B cell (primary cell): Measurements from ENCODE around the gene KLF12. TPM values are rescaled to one million over a fixed set of nuclear protein-coding genes. Genes with fewer than 3 reads are reported as not detected.

Experiments used
- ATAC-seq: fragments of 200-7000 bp; cut with Tn5 transposase; one replicate; pipeline ENCODE4 v1.10.0; 2021; ENCODE audit warnings: low read depth, mild to moderate bottlenecking, moderate number of reproducible peaks, moderate library complexity
- CTCF ChIA-PET: fragments of 350-600 bp; sonication (Branson Sonifier 250); formaldehyde crosslinking; loops from one replicate; lab custom pipeline; 2021; ENCODE audit warnings: antibody characterized with exemption, inconsistent platforms; lab: Charles Lee
- POLR2A ChIA-PET: fragments of 350-600 bp; sonication (Branson Sonifier 250); formaldehyde crosslinking; loops from one replicate; lab custom pipeline; 2021; ENCODE audit warnings: antibody characterized with exemption; lab: Charles Lee
- DNase-seq: peaks from one replicate; pipeline ENCODE4 v3.0.0; 2013
- H2AFZ ChIP-seq: 2 replicates; pipeline ENCODE4 v1.6.1; 2012; ENCODE audit warnings: mild to moderate bottlenecking, low read depth, low read length; ENCODE audit not compliant: insufficient read depth, poor library complexity, severe bottlenecking
- H3K27ac ChIP-seq, 2 donors: 1 replicate in 1 of 2; 2 replicates in 1 of 2; pipeline ENCODE4 v1.5.1; 2012 to 2013; ENCODE audit warnings: low read length in 2 of 2, mild to moderate bottlenecking in 2 of 2, moderate library complexity in 1 of 2
- H3K27me3 ChIP-seq, 4 experiments: fragments of 200-600 bp in 1 of 4; sonication (generic) in 1 of 4; replicated peaks in 1 of 4; 1 replicate in 2 of 4; 2 replicates in 2 of 4; pipeline versions ENCODE4 v1.6.1 to v1.7.0; 2013 to 2016; ENCODE audit warnings: low read length in 3 of 4, mild to moderate bottlenecking in 2 of 4, mixed read lengths in 1 of 4, moderate library complexity in 1 of 4; ENCODE audit not compliant: insufficient read depth in 4 of 4, control insufficient read depth in 3 of 4; ENCODE audit errors: control extremely low read depth in 1 of 4
- H3K36me3 ChIP-seq, 2 experiments: replicated peaks in 1 of 2; 1 replicate in 1 of 2; 2 replicates in 1 of 2; pipeline versions ENCODE4 v1.6.1 to v1.7.1; 2013; ENCODE audit warnings: low read length in 1 of 2; ENCODE audit not compliant: insufficient read depth in 2 of 2, control insufficient read depth in 1 of 2; ENCODE audit errors: control extremely low read depth in 1 of 2, extremely low read depth in 1 of 2
- H3K4me1 ChIP-seq, 2 donors: fragments of 200-600 bp in 1 of 2; sonication (generic) in 1 of 2; 1 replicate in 1 of 2; 2 replicates in 1 of 2; pipeline versions ENCODE4 v1.5.1 to v1.6.1; 2013 to 2017; ENCODE audit warnings: low read length in 2 of 2; ENCODE audit not compliant: control insufficient read depth in 2 of 2, insufficient read depth in 2 of 2
- H3K4me2 ChIP-seq: replicated peaks from 2 replicates; pipeline ENCODE3; 2012; ENCODE audit warnings: mild to moderate bottlenecking, low read depth, low read length; ENCODE audit not compliant: poor library complexity, severe bottlenecking
- H3K4me3 ChIP-seq, 5 experiments: fragments of 200-600 bp in 1 of 5; sonication (generic) in 1 of 5; 1 replicate in 3 of 5; 2 replicates in 2 of 5; pipeline versions ENCODE4 v1.5.1 to v1.7.0; 2011 to 2016; ENCODE audit warnings: low read length in 4 of 5, mild to moderate bottlenecking in 4 of 5, low read depth in 2 of 5, control low read depth in 1 of 5, moderate library complexity in 1 of 5; ENCODE audit not compliant: insufficient read depth in 1 of 5; ENCODE audit errors: control extremely low read depth in 1 of 5, extremely low read depth in 1 of 5
- H3K79me2 ChIP-seq: fragments of 200-600 bp; sonication (generic); one replicate; pipeline ENCODE4 v1.6.0; 2016; ENCODE audit warnings: low read length; ENCODE audit not compliant: control insufficient read depth, insufficient read depth
- H3K9ac ChIP-seq: fragments of 200-600 bp; sonication (generic); 2 replicates; pipeline ENCODE4 v1.6.1; 2017; ENCODE audit warnings: mild to moderate bottlenecking, low read length, moderate library complexity
- H3K9me3 ChIP-seq, 3 donors: one replicate each; pipeline versions ENCODE4 v1.6.1 to v1.7.1; 2013; ENCODE audit warnings: low read length in 2 of 3; ENCODE audit not compliant: control insufficient read depth in 2 of 3, insufficient read depth in 1 of 3; ENCODE audit errors: control extremely low read depth in 1 of 3
- H4K20me1 ChIP-seq: 2 replicates; pipeline ENCODE4 v1.6.0; 2012; ENCODE audit warnings: mild to moderate bottlenecking, low read length; ENCODE audit not compliant: insufficient read depth, control insufficient read depth, poor library complexity, severe bottlenecking
- H3K27ac Mint-ChIP-seq: one replicate; pipeline ENCODE4 v1.8.0; 2021; ENCODE audit warnings: mixed read lengths
- H3K27me3 Mint-ChIP-seq: one replicate; pipeline ENCODE4 v1.8.0; 2021; ENCODE audit warnings: mixed read lengths
- H3K4me1 Mint-ChIP-seq: one replicate; pipeline ENCODE4 v1.8.0; 2021; ENCODE audit warnings: mixed read lengths
- H3K4me3 Mint-ChIP-seq: one replicate; pipeline ENCODE4 v1.8.0; 2021; ENCODE audit warnings: mixed read lengths
- H3K9me3 Mint-ChIP-seq: one replicate; pipeline ENCODE4 v1.8.0; 2022; ENCODE audit warnings: mixed read lengths; ENCODE audit not compliant: insufficient read depth
- CTCF ChIP-seq: fragments of 200-600 bp; IDR thresholded peaks from one replicate; pipeline ENCODE4 v1.8.0; 2022; ENCODE audit warnings: antibody characterized with exemption, mild to moderate bottlenecking
- EZH2 ChIP-seq: IDR thresholded peaks from 2 replicates; pipeline ENCODE4 v1.6.1; 2012; ENCODE audit warnings: borderline replicate concordance, low read depth, mild to moderate bottlenecking, moderate library complexity, low read length; ENCODE audit not compliant: insufficient read depth, poor library complexity, severe bottlenecking
- WGBS: methylation state at CpG from one replicate; pipeline ENCODE4 v1.1.5; 2013; ENCODE audit warnings: missing lambda C conversion rate; ENCODE audit not compliant: insufficient coverage; 5-methylcytosine and 5-hydroxymethylcytosine counted together
- intact Hi-C: fragments of 100-400 bp; cut with micrococcal nuclease; formaldehyde crosslinking; loops from one replicate; pipeline ENCODE4 v1.10.0; 2022
- polyA plus RNA-seq: library from polyadenylated mRNA; depleted of rRNA; stranded (reverse); fragments of >200 nt; gene quantifications from 2 replicates; pipeline ENCODE4 v1.2.3, GENCODE V29; 2012
- total RNA-seq, 2 donors: library from RNA; stranded (reverse); fragments of 120-200 nt in 1 of 2; gene quantifications; 1 replicate in 1 of 2; 2 replicates in 1 of 2; pipeline versions ENCODE4 v1.2.3 to v1.2.4, GENCODE V29; 2013 to 2022

The KLF12 gene
- total and polyA plus RNA-seq, 2 donors (not counting 1 experiment from before 2014, with no cell fraction given), result 6.7 to 55.7 TPM

- ATAC-seq (no peak), DNase-seq (peak; percentile 52)
- Histone ChIP-seq H3K4me2 (peak overlapping the region; percentile 81), H3K9me3 (no peaks in the 10 kb centered on the region), H3K27me3 (no peaks in the 10 kb centered on the region), H3K9ac (peak overlapping the region; percentile 83), H3K4me1 (peaks cover 36 to 38% of the 10 kb centered on the region in 2 donors), H2AFZ (peak overlapping the region; percentile 68), H3K79me2 (peaks cover 59% of the 10 kb centered on the region), H3K36me3 (no peaks in the 10 kb centered on the region), H3K4me3 (peak overlapping the region; percentile 56 to 91 (median 81)), H4K20me1 (peaks cover 3% of the 10 kb centered on the region), H3K27ac (peak overlapping the region; percentile 87 to 95)
- Mint-ChIP-seq H3K9me3 (no peaks in the 10 kb centered on the region), H3K27ac (peak overlapping the region; percentile 100), H3K27me3 (no peaks in the 10 kb centered on the region), H3K4me1 (peaks cover 50% of the 10 kb centered on the region), H3K4me3 (peak overlapping the region; percentile 99)
- ChIA-PET POLR2A (interaction anchor here (1.2 to 4.6 kb wide), 3 partner anchors 28 to 156 kb away, joined by 4 to 35 read pairs (median 5); no protein-coding TSS in a partner anchor), CTCF (interaction anchor here (0.8 to 5.7 kb wide), 6 partner anchors 15 to 283 kb away, joined by 3 to 34 read pairs (median 6); no protein-coding TSS in a partner anchor)
- TF ChIP-seq EZH2 (no peak), CTCF (no peak)
- intact Hi-C loops, result loop anchor here (2.0 to 10.0 kb wide), 8 partner anchors 13 to 1415 kb away; partner anchors contain the start of gene UCHL3
- 20% methylated on average over 1 of the region's 17 CpGs for WGBS
Observed at GRCh38 chr13:74132152-74132775, 1.9 kb downstream of the KLF12 start.

GRCh38 chr13:74131227-74131626, 3.0 kb downstream of the KLF12 start:
- no peak for DNase-seq
- Mint-ChIP-seq H3K4me3 (peak overlapping the region; percentile 47), H3K27me3 (no peaks in the 10 kb centered on the region), H3K4me1 (peaks cover 60% of the 10 kb centered on the region), H3K9me3 (no peaks in the 10 kb centered on the region), H3K27ac (peak overlapping the region; percentile 38)
- peaks cover 70% of the 10 kb centered on the region for H3K79me2 ChIP-seq
- WGBS, result no CpG with 5 or more reads among the region's 3 CpGs
- H3K4me2 ChIP-seq, result peak overlapping the region; percentile 81
- intact Hi-C loops, result loop anchor here (5.0 to 10.0 kb wide), 5 partner anchors 39 to 1416 kb away; partner anchors contain the start of gene UCHL3
- no peak overlapping the region for H2AFZ ChIP-seq
- ChIA-PET CTCF (interaction anchor here (0.8 to 2.1 kb wide), 6 partner anchors 16 to 282 kb away, joined by 3 to 7 read pairs (median 4); no protein-coding TSS in a partner anchor), POLR2A (interaction anchor here (0.7 kb wide), 1 partner anchor 165 kb away, joined by 3 read pairs; no protein-coding TSS in a partner anchor)
- H3K9ac ChIP-seq, result peak overlapping the region; percentile 12
- peaks cover 3% of the 10 kb centered on the region for H4K20me1 ChIP-seq
- peak overlapping the region; percentile 42 to 87 for H3K27ac ChIP-seq
- no peaks in the 10 kb centered on the region for H3K36me3 ChIP-seq
- peaks cover 40% of the 10 kb centered on the region in 2 donors for H3K4me1 ChIP-seq
- no peak for ATAC-seq
- no peak for TF ChIP-seq EZH2
- TF ChIP-seq CTCF, result no peak
- H3K4me3 ChIP-seq, result no peak overlapping the region
- no peaks in the 10 kb centered on the region for H3K27me3 ChIP-seq
- no peaks in the 10 kb centered on the region for H3K9me3 ChIP-seq
